Tibial nerve (tissue), 4 donors: Measurements from ENCODE around the gene CIB2.

ENCODE experiments used
- EP300 ChIP-seq, 2 donors: sonication (generic); formaldehyde crosslinking; IDR thresholded peaks; one replicate each; pipeline ENCODE4 v1.6.1; 2017; ENCODE audit warnings: antibody characterized with exemption in 2 of 2, mild to moderate bottlenecking in 1 of 2
- POLR2A ChIP-seq, 2 donors: fragments of 450-650 bp; IDR thresholded peaks; one replicate each; pipeline ENCODE4 v1.6.1; 2017; ENCODE audit warnings: antibody characterized with exemption in 2 of 2, mild to moderate bottlenecking in 2 of 2, moderate library complexity in 2 of 2
- TF ChIP-seq, protein P1 (sequence below), 5 experiments: fragments of 200-600 bp in 3 of 5; fragments of 450-650 bp in 2 of 5; sonication (generic) in 3 of 5; IDR thresholded peaks; one replicate each; pipeline ENCODE4 v1.5.1; 2016 to 2019; ENCODE audit warnings: antibody characterized with exemption in 5 of 5, mild to moderate bottlenecking in 3 of 5, moderate library complexity in 2 of 5

DNA sequence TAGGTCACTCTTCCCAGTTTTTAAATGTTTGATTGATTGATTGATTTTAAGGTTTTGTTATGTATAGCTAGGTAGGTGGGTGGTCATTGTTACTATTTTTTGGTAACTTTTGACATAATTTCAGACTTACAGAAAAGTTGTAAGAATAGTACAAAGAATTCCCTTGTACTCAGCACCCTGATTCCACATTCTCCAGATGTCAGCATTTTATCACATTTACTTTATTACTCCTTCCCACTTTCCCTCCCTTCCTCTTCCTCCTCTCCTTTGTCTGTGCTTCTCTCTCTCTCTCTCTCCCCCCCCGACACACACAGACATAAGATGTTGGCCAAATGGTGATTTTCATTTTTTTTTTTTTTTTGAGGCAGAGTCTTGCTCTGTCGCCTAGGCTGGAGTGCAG, 32.8 kb upstream of the CIB2 start:
- TF ChIP-seq EP300 (IDR thresholded peaks at IDR 0.05) (no peak), POLR2A (IDR thresholded peaks at IDR 0.05) (no peak)
- TF ChIP-seq, protein P1, sequence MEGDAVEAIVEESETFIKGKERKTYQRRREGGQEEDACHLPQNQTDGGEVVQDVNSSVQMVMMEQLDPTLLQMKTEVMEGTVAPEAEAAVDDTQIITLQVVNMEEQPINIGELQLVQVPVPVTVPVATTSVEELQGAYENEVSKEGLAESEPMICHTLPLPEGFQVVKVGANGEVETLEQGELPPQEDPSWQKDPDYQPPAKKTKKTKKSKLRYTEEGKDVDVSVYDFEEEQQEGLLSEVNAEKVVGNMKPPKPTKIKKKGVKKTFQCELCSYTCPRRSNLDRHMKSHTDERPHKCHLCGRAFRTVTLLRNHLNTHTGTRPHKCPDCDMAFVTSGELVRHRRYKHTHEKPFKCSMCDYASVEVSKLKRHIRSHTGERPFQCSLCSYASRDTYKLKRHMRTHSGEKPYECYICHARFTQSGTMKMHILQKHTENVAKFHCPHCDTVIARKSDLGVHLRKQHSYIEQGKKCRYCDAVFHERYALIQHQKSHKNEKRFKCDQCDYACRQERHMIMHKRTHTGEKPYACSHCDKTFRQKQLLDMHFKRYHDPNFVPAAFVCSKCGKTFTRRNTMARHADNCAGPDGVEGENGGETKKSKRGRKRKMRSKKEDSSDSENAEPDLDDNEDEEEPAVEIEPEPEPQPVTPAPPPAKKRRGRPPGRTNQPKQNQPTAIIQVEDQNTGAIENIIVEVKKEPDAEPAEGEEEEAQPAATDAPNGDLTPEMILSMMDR (IDR thresholded peaks at IDR 0.05), result no peak
